MCF 10A (cell line): ENCODE results near the gene SNX21. TPM values are rescaled to one million over a fixed set of nuclear protein-coding genes. Genes with fewer than 3 reads are reported as not detected.

ENCODE experiments used
- BruUV-seq: library from RNA; stranded (reverse); fragments of 400-500 nt; replicated peaks from 2 replicates; lab custom pipeline; 2021; lab: Mats Ljungman, UMichigan
- CTCF ChIA-PET: fragments of 300-600 bp; sonication (Branson Sonifier 250); formaldehyde crosslinking; extraction: SDS; loops from one replicate; lab custom pipeline; 2021; ENCODE audit warnings: antibody characterized with exemption, inconsistent platforms; lab: Yijun Ruan, JAX
- POLR2A ChIA-PET: fragments of 300-600, 350-650 bp; sonication (Branson Sonifier 250); formaldehyde crosslinking; extraction: SDS; loops from one replicate; lab custom pipeline; 2020; ENCODE audit warnings: antibody characterized with exemption, inconsistent platforms; lab: Yijun Ruan, JAX
- DNase-seq: peaks from one replicate; pipeline ENCODE4 v3.0.0-alpha.2; 2018; ENCODE audit not compliant: unreplicated experiment
- H3K27ac Mint-ChIP-seq: one replicate; pipeline ENCODE4 v1.8.0; 2022; ENCODE audit warnings: mild to moderate bottlenecking, low read depth, mixed read lengths; ENCODE audit not compliant: unreplicated experiment
- H3K27me3 Mint-ChIP-seq: one replicate; pipeline ENCODE4 v1.8.0; 2022; ENCODE audit warnings: mixed read lengths; ENCODE audit not compliant: insufficient read depth, unreplicated experiment
- H3K36me3 Mint-ChIP-seq: one replicate; pipeline ENCODE4 v1.8.0; 2022; ENCODE audit warnings: mild to moderate bottlenecking, moderate library complexity, mixed read lengths; ENCODE audit not compliant: insufficient read depth, unreplicated experiment
- H3K4me1 Mint-ChIP-seq: one replicate; pipeline ENCODE4 v1.8.0; 2022; ENCODE audit warnings: mixed read lengths; ENCODE audit not compliant: insufficient read depth, unreplicated experiment
- H3K4me3 Mint-ChIP-seq: one replicate; pipeline ENCODE4 v1.8.0; 2022; ENCODE audit warnings: mild to moderate bottlenecking, moderate library complexity, mixed read lengths; ENCODE audit not compliant: unreplicated experiment
- H3K9me3 Mint-ChIP-seq: one replicate; pipeline ENCODE4 v1.8.0; 2022; ENCODE audit warnings: mixed read lengths; ENCODE audit not compliant: unreplicated experiment
- CTCF ChIP-seq: fragments of 200-600 bp; IDR thresholded peaks from one replicate; pipeline ENCODE4 v1.8.0; 2022; ENCODE audit warnings: antibody characterized with exemption, mild to moderate bottlenecking; ENCODE audit not compliant: unreplicated experiment
- intact Hi-C: fragments of 100-400 bp; cut with micrococcal nuclease; formaldehyde crosslinking; loops from 2 replicates; pipeline ENCODE4 v1.14.1; 2022
- total RNA-seq: library from RNA; stranded (reverse); gene quantifications from 2 replicates; pipeline ENCODE4 v1.2.3, GENCODE V29; 2022

Gene SNX21
- total RNA-seq, 1 experiment from 2014 or later: 8.5 TPM

GRCh38 chr20:45840700-45841198 is 7.2 kb downstream of the SNX21 start:
- Mint-ChIP-seq H3K9me3 (no peaks in the 10 kb centered on the region), H3K27ac (no peak overlapping the region), H3K36me3 (peaks cover 64% of the 10 kb centered on the region), H3K27me3 (no peaks in the 10 kb centered on the region), H3K4me1 (peaks cover 15% of the 10 kb centered on the region), H3K4me3 (no peak overlapping the region)
- intact Hi-C loops: no loop called here
- ChIA-PET CTCF (interaction anchor here (0.5 kb wide), 1 partner anchor 1818 kb away, joined by 4 read pairs; no protein-coding TSS in a partner anchor), POLR2A (interaction anchor here (0.9 to 1.4 kb wide), 5 partner anchors 9 to 94 kb away, joined by 3 to 6 read pairs (median 3); partner anchors contain the start of genes ACOT8 and PCIF1)
- DNase-seq: no peak
- TF ChIP-seq CTCF: no peak
- no TSS peak for BruUV-seq

GRCh38 chr20:45841407-45842129 is 8.0 kb downstream of the SNX21 start:
- H3K4me3 Mint-ChIP-seq: no peak overlapping the region
- peaks cover 65% of the 10 kb centered on the region for H3K36me3 Mint-ChIP-seq
- CTCF ChIA-PET: interaction anchor here (0.5 to 1.1 kb wide), 2 partner anchors 15 to 1819 kb away, joined by 3 to 4 read pairs; partner anchors contain the start of gene ACOT8

GRCh38 chr20:45842169-45842812 is 8.7 kb downstream of the SNX21 start:
- no peak for TF ChIP-seq CTCF
- intact Hi-C loops: no loop called here
- CTCF ChIA-PET: interaction anchor here (0.7 to 2.0 kb wide), 3 partner anchors 14 to 405 kb away, joined by 3 to 6 read pairs (median 3); partner anchors contain the start of gene ACOT8
- Mint-ChIP-seq H3K27me3 (no peaks in the 10 kb centered on the region), H3K9me3 (no peaks in the 10 kb centered on the region), H3K4me3 (no peak overlapping the region), H3K4me1 (no peaks in the 10 kb centered on the region), H3K27ac (peak overlapping the region; percentile 31), H3K36me3 (peaks cover 67% of the 10 kb centered on the region)
- TSS peak; percentile 11 for BruUV-seq
- no peak for DNase-seq
- POLR2A ChIA-PET: interaction anchor here (0.9 to 1.6 kb wide), 7 partner anchors 7 to 246 kb away, joined by 3 to 8 read pairs (median 4); partner anchors contain the start of genes ACOT8, SNX21, ZSWIM1 and ZSWIM3

More at GRCh38 chr20:45841407-45842129, 8.0 kb downstream of the SNX21 start:
- H3K9me3 Mint-ChIP-seq: no peaks in the 10 kb centered on the region
- peak overlapping the region; percentile 31 for H3K27ac Mint-ChIP-seq
- BruUV-seq: no TSS peak
- H3K27me3 Mint-ChIP-seq: no peaks in the 10 kb centered on the region
- POLR2A ChIA-PET: interaction anchor here (0.9 to 1.6 kb wide), 7 partner anchors 8 to 93 kb away, joined by 3 to 8 read pairs (median 3); partner anchors contain the start of genes ACOT8, PCIF1, SNX21 and ZSWIM1
- no peak for DNase-seq
- no peak for TF ChIP-seq CTCF
- peaks cover 7% of the 10 kb centered on the region for H3K4me1 Mint-ChIP-seq
- intact Hi-C loops: no loop called here

GRCh38 chr20:45843506-45843905 is 9.9 kb downstream of the SNX21 start:
- no peak overlapping the region for H3K4me3 Mint-ChIP-seq
- H3K4me1 Mint-ChIP-seq: no peaks in the 10 kb centered on the region
- intact Hi-C loops: no loop called here
- TF ChIP-seq CTCF: no peak
- ChIA-PET POLR2A (no interaction called here), CTCF (interaction anchor here (1.9 to 2.0 kb wide), 2 partner anchors 44 to 127 kb away, joined by 6 read pairs; no protein-coding TSS in a partner anchor)
- no peak overlapping the region for H3K27ac Mint-ChIP-seq
- no TSS peak for BruUV-seq
- no peaks in the 10 kb centered on the region for H3K27me3 Mint-ChIP-seq
- H3K36me3 Mint-ChIP-seq: peaks cover 70% of the 10 kb centered on the region
- H3K9me3 Mint-ChIP-seq: no peaks in the 10 kb centered on the region
- DNase-seq: no peak
